ENCODE measurements around the gene ADARB2. TPM values are rescaled to one million over a fixed set of nuclear protein-coding genes. Genes with fewer than 3 reads are reported as not detected.

ADARB2 gene
- total and polyA plus RNA-seq, 3 donors from 2014 or later: 8.5 to 13.0 (median 10.4) TPM

DNA sequence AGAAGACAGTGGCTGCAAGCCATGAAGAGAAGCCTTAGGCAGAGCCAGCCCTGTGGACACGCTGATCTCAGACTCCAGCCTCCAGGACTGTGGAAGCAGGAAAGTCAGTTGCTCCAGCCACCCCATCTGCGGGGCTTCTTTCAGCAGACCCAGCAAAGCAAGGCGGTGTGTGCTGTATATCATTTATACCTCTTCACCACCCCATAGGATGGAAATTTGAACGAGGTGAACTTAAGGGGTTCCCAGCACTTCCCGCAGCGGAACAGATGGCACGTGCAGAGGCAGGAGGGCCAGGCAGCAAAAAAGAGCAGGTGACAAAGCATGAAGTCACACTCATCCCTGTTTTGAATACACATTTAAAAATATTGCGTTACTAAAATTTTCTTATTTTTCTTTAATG is 159.4 kb downstream of the ADARB2 start:
- H3K27me3 ChIP-seq: no peaks in the 10 kb centered on the region
- no peaks in the 10 kb centered on the region for H3K9me3 ChIP-seq
- no peaks in the 10 kb centered on the region for H3K4me1 ChIP-seq
- 72 to 86% methylated on average over 8 of the region's 8 CpGs for WGBS, 2 donors
- no peak for TF ChIP-seq POLR2A (IDR thresholded peaks at IDR 0.05)
- TF ChIP-seq, protein P1, sequence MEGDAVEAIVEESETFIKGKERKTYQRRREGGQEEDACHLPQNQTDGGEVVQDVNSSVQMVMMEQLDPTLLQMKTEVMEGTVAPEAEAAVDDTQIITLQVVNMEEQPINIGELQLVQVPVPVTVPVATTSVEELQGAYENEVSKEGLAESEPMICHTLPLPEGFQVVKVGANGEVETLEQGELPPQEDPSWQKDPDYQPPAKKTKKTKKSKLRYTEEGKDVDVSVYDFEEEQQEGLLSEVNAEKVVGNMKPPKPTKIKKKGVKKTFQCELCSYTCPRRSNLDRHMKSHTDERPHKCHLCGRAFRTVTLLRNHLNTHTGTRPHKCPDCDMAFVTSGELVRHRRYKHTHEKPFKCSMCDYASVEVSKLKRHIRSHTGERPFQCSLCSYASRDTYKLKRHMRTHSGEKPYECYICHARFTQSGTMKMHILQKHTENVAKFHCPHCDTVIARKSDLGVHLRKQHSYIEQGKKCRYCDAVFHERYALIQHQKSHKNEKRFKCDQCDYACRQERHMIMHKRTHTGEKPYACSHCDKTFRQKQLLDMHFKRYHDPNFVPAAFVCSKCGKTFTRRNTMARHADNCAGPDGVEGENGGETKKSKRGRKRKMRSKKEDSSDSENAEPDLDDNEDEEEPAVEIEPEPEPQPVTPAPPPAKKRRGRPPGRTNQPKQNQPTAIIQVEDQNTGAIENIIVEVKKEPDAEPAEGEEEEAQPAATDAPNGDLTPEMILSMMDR (IDR thresholded peaks at IDR 0.05): no peak
- no peak for DNase-seq
- H3K36me3 ChIP-seq (ENCODE audit: low read depth, missing control alignments): no peaks in the 10 kb centered on the region
- H3K4me3 ChIP-seq: no peak overlapping the region
- no peak overlapping the region for H3K27ac ChIP-seq
- intact Hi-C loops (cut with DNase I; ENCODE audit: low total_unique reads): no loop called here

DNA sequence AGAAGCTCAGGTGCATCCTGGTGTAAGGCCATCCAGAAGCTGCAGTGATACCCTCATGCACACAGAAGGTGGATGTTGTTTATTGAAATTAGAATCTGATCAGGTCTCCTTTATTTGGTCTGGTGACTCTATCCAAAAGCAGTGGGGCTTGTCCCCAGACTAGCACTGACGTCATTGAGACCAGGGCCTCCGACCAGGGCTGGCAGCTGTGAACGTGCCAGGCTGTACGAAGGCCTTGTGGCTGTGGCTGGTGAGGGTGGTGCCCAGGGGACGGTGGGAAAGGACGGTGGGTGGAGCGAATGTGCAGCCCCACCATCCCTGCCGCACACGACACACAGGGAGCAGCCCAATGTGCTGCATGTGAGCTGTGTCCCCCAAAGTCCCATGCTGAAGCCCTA is 160.0 kb downstream of the ADARB2 start:
- no peak for DNase-seq
- TF ChIP-seq, protein P1 (IDR thresholded peaks at IDR 0.05): no peak
- no peak for TF ChIP-seq POLR2A (IDR thresholded peaks at IDR 0.05)
- H3K36me3 ChIP-seq (ENCODE audit: low read depth, missing control alignments): no peaks in the 10 kb centered on the region
- WGBS, 2 donors: 85 to 88% methylated on average over 9 of the region's 9 CpGs
- H3K27ac ChIP-seq: no peak overlapping the region
- intact Hi-C loops (cut with DNase I; ENCODE audit: low total_unique reads): no loop called here
- no peaks in the 10 kb centered on the region for H3K27me3 ChIP-seq
- no peaks in the 10 kb centered on the region for H3K4me1 ChIP-seq
- no peaks in the 10 kb centered on the region for H3K9me3 ChIP-seq
- no peak overlapping the region for H3K4me3 ChIP-seq

DNA sequence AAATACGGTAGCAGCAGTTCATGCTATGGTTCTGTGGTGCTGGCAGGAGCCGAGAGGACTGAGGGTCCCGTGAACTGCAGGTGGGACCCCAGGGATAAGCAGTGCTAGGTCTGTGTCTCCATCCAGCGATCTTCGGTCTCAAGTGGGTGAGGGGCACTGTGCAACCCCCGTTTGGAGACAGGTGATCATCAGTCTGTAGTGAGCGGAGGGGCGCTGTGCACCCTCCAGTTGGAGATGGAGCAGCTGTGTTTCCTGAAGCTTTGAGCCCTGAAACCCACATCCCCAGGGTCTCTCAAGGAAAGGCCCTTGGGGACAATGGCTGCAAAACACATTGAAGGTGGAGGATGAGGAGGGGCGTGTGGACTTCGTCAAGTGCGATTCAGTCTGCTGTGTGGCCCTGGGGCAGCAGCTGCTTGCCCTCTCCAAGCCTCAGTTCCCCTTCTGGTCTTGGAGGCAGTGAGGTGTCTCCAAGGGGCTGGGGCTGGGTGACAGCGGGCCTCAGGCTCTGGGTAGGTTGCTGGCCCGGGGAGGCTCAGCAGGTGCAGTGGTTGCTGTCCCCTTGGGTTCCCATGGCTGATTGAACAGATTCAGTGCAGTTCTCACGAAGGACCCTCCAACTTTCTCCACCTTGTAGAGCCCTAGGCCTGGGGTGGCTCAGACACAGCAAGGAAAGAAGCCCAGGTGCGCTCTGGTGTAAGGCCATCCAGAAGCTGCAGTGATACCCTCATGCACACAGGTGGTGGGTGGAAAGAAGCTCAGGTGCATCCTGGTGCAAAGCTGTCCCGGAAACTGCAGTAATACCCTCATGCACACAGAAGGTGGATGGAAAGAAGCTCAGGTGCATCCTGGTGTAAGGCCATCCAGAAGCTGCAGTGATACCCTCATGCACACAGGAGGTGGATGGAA is 160.6 kb downstream of the ADARB2 start:
- WGBS, 2 donors: 89 to 91% methylated on average over 5 to 15 of the region's 16 CpGs
- intact Hi-C loops (cut with DNase I; ENCODE audit: low total_unique reads): no loop called here
- TF ChIP-seq, protein P1 (IDR thresholded peaks at IDR 0.05): no peak
- no peak for TF ChIP-seq POLR2A (IDR thresholded peaks at IDR 0.05)

DNA sequence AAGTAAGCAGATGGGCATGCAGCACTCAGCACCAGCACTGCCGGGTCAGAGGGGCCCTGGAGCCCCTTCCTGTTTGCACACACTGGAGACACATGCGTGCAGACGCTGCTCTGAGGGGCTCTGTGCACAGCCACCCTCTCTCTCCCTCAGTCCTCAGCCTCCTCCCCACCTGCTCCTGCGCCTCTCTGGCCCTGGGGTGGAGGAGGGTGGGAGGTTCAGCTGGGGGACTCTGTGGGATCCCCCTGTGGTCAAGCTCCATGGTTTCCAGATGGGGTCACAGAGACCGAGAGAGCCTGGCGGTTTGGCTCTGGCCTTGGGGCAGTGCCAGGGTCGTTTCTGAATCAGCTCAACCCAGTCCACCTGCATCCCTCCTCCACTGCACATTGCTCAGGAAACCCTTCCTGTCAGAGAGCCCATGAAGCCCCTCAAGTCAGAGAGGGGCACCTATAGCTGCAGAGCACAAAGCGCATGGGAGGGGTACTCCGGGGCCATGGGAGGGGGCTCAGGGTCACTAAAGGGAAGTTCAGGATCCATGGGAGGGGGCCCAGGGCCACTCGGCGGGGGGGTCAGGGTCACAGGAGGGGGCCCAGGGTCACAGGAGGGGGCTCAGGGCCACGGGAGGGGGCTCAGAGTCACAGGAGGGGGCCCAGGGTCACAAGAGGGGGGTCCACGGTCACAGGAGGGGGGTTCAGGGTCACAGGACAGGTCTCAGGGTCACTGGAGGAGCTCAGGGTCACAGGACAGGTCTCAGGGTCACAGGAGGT is 161.7 kb downstream of the ADARB2 start:
- Histone ChIP-seq H3K4me3 (no peak overlapping the region), H3K27me3 (no peaks in the 10 kb centered on the region), H3K36me3 (ENCODE audit: low read depth, missing control alignments) (no peaks in the 10 kb centered on the region), H3K27ac (no peak overlapping the region), H3K4me1 (no peaks in the 10 kb centered on the region), H3K9me3 (no peaks in the 10 kb centered on the region)
- DNase-seq: no peak
- WGBS, 2 donors: 47 to 59% methylated on average over 6 to 13 of the region's 13 CpGs
- intact Hi-C loops (cut with DNase I; ENCODE audit: low total_unique reads): no loop called here
- TF ChIP-seq, protein P1 (IDR thresholded peaks at IDR 0.05): no peak
- no peak for TF ChIP-seq POLR2A (IDR thresholded peaks at IDR 0.05)

More for the DNA sequence above, 160.6 kb downstream of the ADARB2 start:
- Histone ChIP-seq H3K27me3 (no peaks in the 10 kb centered on the region), H3K4me3 (no peak overlapping the region), H3K9me3 (no peaks in the 10 kb centered on the region), H3K4me1 (no peaks in the 10 kb centered on the region), H3K36me3 (ENCODE audit: low read depth, missing control alignments) (no peaks in the 10 kb centered on the region), H3K27ac (no peak overlapping the region)
- no peak for DNase-seq

Data from testis (tissue), 3 donors.